HG03469 (cell line): ENCODE results near the gene SCN3B.

Experiments
- ATAC-seq: cut with Tn5 transposase; IDR thresholded peaks from one replicate; pipeline ENCODE4 v1.9.1; 2021; ENCODE audit warnings: mild to moderate bottlenecking, moderate library complexity, moderate number of reproducible peaks; ENCODE audit not compliant: unreplicated experiment

Gene SCN3B

DNA sequence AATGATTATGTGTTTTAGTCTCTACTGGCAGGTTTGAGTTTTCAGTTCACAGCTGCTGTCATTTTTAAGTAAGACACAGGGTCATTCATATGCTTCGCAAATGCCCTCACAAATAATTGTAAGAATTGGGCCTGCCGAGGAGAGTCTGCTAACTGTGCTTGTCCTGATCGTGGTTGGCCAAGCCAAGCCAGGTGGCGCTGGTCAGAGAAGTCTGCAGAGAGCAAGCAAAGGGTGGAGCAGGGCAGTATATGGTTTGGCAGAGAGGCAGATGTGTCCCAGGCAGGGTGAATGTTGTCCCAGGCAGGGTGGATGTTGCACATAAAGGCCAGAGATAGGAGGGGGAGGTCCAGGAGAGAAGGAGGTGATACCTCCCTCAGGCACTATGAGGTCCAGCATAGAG is 52.7 kb downstream of the SCN3B start:
- ATAC-seq, result no peak

DNA sequence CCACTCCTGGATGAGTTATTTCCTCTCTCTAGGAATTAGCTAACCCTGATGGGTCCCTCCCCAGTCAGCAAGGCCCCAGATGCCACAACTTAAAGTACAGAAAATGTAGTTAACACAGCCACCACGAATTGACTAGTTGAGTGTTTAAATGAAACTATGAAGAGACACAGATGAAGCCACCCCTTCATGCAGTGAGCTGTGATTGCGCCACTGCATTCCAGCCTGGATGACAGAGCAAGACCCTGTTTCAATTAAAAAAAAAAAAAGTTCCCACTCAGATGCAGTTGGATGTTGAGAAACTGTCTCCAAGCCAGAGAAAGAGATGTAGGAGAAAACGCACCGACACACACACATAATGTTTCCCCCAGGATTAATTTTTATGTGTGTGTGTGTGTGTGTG is 53.3 kb downstream of the SCN3B start:
- no peak for ATAC-seq

DNA sequence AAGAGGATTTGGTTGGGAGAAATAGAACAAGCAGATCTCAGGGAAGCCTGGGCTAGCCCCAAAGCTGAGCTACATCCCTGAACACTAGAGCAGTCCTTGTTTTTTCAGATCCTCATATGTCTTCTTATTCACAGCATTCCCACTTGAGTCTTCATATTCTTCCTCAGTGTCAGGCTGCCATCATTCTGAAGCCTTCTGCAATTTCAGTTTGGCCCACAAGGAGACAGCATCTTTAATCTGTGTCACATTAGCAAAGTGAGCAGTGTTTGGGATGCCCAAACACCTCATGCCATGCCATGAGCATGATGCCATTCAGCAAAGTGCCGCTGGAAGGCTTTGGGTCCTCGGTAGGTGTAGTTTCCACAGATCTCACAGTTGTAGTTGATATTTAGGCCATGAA is 56.6 kb downstream of the SCN3B start:
- ATAC-seq, result no peak

DNA sequence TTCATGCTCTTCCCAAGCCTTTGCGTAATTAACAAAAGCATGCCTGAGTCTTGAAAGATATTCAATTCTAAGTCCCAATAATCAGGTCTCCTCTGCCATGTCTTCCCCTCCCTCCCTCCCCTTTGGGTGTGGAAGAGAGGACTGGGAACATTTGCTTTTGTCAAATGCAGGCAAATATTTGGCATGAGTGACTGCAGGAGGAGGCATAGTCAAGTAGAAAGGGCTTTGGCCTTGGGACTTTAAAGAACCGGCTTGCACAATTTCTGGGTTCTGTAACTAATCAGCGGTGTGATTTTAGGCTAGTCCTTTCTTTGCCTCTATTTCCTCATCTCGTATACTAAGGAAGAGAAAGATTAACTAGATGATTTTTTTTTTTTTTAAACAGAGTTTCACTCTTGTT is 59.5 kb downstream of the SCN3B start:
- ATAC-seq, result no peak

DNA sequence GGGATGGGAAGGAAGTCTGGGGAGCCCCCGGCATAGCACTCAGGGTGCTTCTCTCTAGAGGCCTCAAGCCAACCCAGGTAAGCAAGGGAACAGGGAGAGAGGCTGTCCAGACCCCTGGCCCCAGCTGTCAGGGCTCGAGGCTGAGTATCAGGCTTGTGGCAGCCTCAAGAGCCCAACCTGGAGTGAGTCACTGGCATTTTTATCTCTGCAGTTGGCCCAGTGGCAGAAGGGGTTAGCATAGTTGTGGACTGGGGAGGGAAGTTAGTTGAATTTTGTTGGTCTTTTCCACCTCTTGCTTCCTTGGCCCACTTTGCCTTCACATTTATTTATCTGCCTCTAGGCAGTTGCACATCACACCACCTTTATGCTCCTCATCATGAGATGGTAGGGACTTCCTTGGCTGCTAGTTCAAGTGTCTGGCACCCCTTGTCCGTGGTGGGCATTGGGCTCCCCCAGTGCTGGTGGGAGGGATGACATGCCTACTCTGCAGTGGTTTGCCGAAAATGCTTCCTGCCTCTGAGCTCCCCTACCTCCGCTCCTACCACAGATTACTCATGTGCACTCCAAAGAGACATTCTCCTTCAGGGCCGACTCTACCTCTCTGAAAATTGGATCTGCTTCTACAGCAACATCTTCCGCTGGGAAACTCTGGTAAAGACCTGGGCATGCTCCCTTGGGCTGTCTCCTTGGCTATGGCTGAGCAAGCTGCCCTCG is 60.1 kb downstream of the SCN3B start:
- ATAC-seq, result no peak

DNA sequence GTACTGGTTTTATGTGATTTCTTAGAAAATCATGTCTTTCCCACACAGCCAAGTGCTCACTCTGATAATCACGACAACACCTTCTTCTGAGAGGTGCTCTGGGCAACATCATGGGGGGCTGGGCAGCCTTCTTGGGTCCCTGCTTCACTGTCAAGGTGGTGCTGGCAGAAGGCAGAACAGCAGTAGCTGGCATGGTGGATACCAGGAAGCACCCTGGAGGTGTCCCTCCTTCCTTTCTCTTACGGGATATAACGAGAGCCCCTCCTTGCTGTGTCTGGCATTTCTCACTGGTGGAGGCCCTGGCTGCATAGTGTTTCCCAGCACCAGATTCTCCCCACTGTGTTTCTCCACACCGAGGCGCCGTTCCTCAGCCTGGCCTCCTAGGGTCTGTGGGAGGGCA is 60.9 kb downstream of the SCN3B start:
- ATAC-seq, result no peak

DNA sequence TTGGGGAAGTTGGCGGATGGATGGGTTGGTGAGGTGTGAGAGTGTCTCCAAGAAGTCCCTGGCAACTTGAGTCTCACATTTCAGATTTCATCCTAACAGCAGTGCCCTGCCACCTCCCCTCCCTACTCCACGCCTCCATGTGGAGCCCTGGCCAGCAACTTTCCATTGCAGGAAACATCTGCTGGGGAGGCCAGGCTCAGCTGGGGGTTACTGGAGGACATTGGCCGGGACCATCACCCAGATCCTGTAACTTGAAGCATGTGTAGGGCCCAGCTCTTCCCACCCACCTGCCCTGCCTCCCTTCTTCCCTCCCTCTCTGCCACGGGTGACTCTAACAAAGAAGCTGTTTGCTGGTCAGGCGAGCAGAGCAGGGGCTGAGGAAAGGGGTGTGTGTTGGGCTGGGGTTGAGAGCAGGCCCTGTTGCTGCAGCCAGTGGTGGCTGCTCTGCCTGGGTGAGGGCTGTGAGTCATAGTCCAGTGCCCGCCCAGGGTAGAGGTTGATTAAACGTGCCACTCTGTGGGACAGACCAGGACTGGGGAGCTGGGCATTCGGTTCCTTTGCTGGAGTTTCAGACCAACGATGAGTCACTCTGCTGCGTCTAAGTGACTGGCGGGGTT is 64.0 kb downstream of the SCN3B start:
- ATAC-seq, result no peak

DNA sequence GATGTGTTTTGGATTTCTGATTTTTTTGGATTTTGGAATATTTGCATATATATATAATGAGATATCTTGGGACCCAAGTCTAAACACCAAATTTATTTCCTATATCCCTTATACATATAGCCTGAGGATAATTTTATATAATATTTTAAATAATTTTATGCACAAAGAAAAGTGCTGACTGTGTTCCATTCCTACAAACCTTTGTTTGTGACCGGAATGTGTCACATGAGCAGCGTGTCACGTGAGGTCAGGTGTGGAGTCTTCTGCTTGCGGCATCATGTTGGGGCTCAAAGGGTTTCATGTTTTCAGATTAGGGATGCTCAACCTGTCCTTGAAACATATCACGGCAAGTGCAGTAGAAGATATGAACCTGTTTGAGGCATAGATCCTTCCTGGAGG is 65.6 kb downstream of the SCN3B start:
- no peak for ATAC-seq

DNA sequence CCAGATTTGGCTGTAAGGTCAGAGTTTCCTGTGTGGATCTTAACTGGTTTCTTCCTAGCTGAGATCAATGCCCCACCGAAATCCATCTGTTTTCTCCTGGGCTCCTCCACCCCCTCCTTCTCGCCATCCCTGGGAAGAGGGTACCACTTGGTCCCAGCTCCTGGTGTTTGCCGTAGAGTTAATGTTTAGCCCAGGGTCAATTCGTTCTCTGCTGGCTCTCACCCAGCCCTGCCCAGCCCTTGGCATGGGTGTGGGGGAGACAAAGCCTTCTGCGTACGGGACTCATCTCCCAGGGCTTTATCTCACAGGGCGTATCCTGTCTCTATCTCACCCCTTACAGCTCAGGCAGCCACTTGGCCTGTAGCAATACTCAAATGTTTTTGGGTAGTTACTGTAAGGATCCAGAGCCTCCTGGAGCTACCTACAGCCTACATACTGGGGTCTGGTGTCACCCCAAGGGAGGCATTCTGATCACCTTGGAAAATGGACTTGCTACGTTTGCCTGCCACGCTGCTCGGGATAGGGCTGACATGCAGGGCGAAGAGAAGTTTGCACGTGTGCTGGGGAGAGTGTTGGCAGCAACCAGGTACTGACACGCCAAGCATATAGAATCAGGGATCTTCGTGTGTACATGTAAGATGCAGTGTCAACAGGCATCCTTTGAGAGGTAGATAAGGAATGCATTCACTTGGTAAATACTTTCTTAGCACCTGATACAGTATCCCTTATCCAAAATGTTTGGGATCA is 66.1 kb downstream of the SCN3B start:
- no peak for ATAC-seq

DNA sequence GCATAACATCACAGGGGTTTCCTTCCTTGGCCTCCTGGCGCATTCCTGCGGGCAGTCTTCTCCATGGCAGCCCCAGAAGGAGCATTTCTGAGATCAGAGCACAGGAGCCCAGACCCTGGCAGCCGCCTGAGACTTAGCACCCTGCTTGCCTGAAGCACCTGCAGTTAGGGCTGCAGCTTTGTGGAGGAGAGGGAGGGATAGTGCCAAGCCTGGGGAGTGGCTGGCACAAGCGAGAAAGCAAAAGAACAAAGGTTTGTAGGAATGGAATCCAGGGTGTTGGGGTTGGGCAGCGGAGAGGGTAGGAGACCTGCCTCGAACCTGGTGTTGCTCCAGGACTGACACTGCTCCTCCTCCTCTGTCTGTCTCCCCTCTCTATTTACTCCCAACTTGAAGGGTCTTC is 66.9 kb downstream of the SCN3B start:
- ATAC-seq, result no peak

DNA sequence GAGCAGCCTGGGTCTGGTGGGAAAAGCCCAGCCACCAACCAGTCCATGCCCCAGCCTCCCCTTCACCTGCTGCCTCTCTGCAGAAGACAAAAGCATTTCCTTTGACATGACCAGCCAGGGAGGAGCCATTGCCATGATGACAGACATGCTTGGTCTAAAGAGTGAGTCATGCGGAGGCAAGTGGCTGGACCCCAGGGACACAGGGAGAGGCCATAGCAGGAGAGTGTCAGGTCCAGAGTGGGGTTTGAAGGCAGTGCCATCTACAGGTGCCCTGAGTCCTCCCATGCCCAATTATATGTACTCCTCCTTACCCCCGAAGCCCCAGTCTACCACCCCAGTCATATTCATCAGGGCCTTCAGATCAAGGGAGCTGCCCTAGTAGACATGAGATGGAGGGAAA is 67.4 kb downstream of the SCN3B start:
- ATAC-seq, result no peak

DNA sequence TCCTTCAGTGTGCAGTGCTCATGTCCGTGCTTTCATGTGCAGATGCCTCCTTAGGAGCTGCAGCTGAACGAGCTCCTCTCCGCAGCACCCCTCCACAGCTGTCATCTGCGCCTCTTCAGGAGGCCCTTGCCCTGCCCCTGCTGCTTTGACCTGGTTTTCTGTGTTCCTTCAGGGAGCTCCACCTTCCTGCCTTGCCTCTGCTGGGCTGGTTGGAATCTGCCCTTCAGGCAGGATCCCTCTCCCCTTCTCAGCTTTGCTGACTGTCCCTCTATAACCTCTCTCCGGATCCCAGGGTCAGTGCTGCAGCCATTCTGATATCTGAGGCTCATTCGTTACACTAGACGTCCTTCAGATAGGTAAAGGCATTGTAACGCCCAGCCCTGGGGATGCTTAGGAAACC is 67.9 kb downstream of the SCN3B start:
- ATAC-seq, result no peak

DNA sequence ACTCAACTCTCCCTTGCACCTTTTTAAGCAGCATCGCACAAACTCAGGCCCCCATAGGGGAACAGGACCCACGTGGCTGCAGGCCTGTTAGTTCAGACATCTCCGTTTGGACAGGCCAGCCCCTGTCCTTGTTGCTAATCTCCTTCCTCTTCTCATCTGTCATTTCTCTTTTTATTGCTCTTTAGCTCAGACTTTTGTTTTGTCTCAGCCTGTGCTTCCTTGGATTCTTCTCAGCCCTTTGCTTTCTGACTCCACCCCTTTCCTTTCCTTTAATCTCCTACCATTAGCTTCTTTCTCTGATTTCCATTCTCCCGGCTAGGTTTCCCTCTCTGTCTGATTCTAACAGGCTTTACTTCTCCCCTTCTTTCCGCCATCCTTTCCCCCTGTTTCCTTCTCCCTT is 68.7 kb downstream of the SCN3B start:
- no peak for ATAC-seq

DNA sequence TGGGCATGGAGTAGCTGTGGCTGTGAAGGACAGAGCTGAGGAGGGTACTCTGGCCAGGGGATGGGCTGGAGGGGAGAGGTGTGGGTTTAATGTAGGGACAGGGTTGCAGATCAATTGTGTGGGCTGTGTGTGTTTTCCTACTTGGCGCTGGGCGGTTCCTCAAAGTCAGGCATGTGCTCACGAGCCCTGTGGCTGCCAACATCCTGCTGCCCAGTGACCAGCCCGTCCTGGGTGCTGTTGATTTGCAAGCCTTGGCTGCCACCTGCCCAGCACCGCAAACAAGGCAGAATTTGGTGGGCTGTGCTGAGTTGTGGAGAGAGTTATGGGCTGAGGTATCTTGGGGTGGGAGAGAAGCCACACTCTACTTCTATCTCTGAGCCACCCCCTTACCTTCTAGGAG is 69.2 kb downstream of the SCN3B start:
- ATAC-seq, result no peak

DNA sequence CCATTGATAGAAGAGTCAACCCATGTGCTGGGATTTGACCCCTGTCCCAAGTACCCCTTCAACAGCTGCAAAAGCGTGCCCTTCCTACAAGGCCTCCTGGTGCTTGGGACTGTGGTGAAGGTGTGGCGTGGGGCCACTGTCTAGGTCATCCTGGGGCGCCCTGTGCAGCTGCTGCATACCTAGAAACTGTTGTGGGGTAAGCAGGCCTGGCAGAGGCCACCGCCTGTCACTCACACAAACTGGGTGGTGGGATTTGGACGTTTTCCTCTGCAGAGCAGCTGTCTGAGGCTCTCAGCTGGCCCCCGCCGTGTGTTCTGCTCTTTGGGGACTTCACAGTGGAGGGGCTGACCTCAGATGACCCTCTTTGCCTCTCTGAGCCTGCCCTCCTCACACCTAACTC is 69.7 kb downstream of the SCN3B start:
- no peak for ATAC-seq

DNA sequence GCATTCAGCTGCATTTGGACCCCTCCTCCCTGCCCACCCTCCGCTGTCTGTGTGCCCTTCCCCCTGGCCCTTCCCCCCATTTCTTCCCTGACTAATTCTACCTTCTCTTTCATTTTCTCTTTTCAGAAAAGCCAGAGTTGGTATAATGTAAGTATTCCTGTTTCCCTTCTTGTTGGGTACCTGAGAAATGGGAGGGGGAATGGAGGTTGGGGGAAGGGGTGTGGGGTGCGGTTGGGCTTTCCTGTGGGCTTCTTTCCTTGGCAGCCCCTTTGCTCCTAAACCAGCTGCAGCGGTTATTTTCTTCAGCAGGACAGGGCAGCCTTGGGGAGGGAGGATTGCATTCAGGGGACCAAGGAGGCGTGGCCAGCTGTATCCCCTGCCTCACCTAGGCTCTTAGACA is 70.2 kb downstream of the SCN3B start:
- ATAC-seq, result no peak

DNA sequence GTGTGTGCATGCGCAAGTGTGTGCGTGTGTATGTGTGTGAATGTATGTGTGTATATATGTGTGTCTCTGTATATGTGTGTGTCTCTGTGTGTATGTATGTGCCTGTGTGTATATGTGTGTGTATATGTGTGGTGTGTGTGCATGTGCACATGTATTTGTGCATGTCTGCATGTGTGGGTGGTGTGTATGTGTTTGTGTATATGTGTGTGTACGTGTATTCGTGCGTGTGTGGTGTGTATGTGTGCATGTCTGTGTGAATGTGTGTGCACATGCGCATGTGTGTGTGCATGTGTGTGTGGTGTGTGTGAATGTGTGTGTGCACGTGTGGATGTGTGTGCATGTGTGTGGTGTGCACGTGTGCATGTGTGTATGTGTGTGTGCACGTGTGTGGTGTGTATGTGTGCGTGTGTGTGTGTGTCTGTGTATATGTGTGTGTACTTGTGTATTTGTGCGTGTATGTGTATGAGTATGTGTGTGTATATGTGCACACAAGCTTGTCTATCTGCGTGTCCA is 71.4 kb downstream of the SCN3B start:
- no peak for ATAC-seq

DNA sequence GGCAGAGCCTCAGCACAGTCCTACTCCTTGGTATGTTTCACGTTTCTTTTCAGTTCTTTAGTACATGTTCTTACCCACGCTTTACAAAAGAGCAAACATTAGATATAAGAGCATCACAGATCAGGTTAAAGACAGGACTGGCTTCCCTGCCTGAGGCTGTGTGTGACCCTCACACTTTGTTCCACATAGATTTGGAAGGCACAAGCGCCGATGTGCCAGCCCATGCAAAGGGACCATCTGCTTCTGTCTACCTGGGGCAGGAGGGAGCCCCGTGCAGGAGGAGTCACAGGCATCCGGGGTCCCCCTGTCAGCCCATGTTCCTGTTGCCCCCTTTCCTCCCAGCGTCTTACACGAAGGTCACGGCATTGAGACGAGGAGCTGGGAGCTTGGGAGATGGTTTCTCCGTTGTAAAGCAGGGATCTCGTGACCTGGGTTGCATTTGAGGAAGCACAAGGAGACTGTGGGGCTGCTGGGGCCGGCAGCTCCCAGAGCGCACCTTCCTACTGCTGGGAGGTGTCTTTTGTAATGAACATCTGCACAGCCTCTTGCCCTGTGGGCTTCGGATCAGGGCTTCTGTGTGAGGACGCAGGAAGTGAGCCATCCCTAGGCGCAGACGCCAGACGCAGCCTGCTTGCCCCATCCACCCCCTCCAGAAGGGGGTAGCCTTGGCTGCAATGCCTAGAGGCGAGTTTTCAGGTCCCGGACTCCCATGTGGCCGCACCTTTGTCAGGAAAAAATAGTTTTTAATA is 72.6 kb downstream of the SCN3B start:
- ATAC-seq, result no peak

DNA sequence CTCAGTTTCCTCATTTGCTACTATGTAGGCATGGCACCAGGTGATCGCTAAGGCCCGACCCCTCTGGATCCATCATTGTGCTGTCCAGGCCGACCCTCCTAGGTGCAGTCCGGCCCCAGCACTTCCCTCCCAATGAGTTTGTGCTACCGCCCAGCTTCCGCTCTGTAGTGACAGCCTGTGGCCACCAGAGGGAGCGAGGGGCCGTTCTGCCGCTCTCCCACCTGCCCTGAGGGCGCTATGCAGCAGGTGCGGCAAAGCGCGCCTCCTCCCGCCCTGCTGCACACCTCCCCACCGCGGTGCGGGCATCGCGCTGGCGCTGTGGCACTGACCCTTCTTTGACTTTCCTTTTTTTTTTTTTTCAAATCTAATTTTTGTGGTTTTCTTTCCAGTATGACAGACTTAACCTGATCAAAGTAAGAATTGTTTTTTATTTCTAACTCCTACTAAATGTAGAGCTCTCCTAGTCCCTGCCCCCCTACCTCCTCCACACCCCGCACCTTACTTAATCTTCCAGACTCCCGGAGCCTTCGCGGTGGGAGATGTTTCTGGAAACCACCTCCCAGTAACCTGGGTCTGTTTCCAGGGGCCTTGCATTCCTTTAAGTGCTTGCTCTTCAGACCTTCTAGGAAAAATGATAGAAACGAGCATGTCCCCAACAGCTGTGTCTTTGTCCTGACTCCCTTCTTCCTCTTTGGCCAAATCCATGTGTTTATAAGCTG is 73.7 kb downstream of the SCN3B start:
- ATAC-seq, result peak; percentile 88

DNA sequence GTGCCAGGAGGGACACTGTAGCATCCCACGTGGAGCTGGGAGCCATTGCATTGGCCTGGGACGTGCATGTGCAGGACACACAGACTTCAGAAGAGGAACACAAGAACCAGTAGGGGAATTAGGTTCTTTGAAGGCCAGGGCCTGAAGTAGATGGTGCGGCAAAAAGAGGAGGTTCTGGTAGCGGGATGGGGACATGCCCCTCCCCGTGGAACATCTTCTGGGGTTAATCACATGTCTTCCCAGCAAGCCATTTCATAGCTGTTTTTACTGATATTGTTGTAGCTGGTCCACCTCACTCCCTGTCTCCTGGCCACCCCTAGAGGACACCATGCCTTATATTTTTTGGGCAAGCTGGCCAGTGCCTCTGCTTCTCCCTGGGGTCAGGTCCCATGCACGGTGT is 74.3 kb downstream of the SCN3B start:
- ATAC-seq, result no peak

DNA sequence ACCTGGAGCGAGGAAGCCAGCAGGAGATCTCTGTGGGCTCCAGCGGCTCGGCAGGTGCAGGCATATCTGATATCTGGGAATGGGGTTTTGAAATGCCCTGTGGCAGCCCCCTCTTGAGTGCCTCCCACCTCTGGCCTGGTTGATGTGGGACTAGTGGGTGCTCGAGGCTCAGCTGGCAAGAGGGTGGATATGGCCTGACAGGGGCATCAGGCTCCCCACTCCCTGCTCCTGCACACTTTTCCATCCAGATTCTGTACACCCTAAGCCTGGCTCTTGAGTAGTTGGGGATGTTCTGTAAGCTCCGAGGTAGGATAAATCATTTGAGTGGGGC is 75.0 kb downstream of the SCN3B start:
- ATAC-seq, result no peak
